Subcutaneous abdominal adipose tissue (tissue), 5 donors: ENCODE measurements around the gene ATXN7L1.

Experiments
- H3K27ac ChIP-seq: one replicate; pipeline ENCODE4 v1.7.0; 2013; ENCODE audit warnings: low read depth, mild to moderate bottlenecking, inconsistent platforms, low read length, moderate library complexity
- H3K27me3 ChIP-seq, 5 donors: one replicate each; pipeline ENCODE4 v1.7.0; 2013; ENCODE audit warnings: low read length in 5 of 5, inconsistent platforms in 1 of 5; ENCODE audit not compliant: control insufficient read depth in 5 of 5, insufficient read depth in 4 of 5
- H3K36me3 ChIP-seq, 5 donors: one replicate each; pipeline ENCODE4 v1.7.0; 2013; ENCODE audit warnings: low read length in 5 of 5; ENCODE audit not compliant: control insufficient read depth in 5 of 5, insufficient read depth in 5 of 5
- H3K4me1 ChIP-seq, 5 donors: one replicate each; pipeline ENCODE4 v1.7.0; 2013; ENCODE audit warnings: low read length in 5 of 5, mild to moderate bottlenecking in 3 of 5, moderate library complexity in 1 of 5; ENCODE audit not compliant: control insufficient read depth in 5 of 5, insufficient read depth in 5 of 5
- H3K4me3 ChIP-seq, 5 donors: one replicate each; pipeline ENCODE4 v1.7.0; 2013; ENCODE audit warnings: low read length in 5 of 5, low read depth in 1 of 5
- H3K9ac ChIP-seq, 5 donors: one replicate each; pipeline ENCODE4 v1.7.0; 2013; ENCODE audit warnings: low read length in 5 of 5, mild to moderate bottlenecking in 4 of 5, moderate library complexity in 3 of 5
- H3K9me3 ChIP-seq, 5 donors: one replicate each; pipeline ENCODE4 v1.7.0; 2013; ENCODE audit warnings: low read length in 5 of 5; ENCODE audit not compliant: control insufficient read depth in 5 of 5
- donor health status: healthy.
- donor health status: healthy.
- donor health status: healthy.
- donor health status: healthy.
- donor health status: healthy.

ATXN7L1 gene

DNA sequence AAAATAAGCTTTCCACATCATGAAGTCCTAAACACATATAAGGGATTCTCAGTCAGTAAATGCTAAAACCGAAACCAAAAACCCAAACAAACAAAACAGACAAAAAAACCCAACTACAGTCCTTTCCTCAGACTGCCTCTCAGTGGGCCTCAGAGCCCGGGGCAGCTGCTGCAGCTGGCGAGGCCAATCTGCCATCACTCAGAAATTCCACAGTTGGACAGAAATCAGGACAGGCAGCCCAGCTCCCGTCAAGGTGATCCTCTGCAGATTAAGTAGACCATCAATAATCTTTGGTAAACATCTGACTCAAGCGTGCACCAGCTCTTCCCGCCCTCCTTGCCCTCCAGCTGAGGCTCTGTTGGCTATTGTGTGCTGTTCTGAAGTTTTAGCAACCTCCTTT is 142.2 kb downstream of the ATXN7L1 start:
- H3K36me3 ChIP-seq, result no peaks in the 10 kb centered on the region
- no peaks in the 10 kb centered on the region for H3K4me1 ChIP-seq
- no peak overlapping the region for H3K27ac ChIP-seq
- no peak overlapping the region for H3K4me3 ChIP-seq
- H3K9me3 ChIP-seq, result no peaks in the 10 kb centered on the region
- H3K9ac ChIP-seq, result no peak overlapping the region
- H3K27me3 ChIP-seq, result no peaks in the 10 kb centered on the region

DNA sequence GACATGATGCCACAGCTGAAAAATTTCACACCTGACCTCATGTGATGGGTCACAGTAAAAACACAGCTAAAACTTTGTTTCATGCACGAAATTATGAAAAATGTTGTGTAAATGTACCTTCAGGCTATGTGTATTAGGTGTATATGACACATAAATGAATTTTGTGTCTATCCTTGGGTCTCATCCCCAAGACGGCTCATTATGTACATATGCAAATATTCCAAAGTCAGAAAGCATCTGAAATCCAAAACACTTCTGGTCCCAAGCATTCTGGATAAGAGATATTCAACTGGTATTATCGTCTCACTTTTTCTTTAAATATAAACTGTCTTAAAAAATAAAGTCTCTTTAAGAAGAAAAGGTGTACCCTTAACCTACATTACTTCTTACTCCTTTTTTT is 145.4 kb downstream of the ATXN7L1 start:
- no peaks in the 10 kb centered on the region for H3K4me1 ChIP-seq
- no peaks in the 10 kb centered on the region for H3K9me3 ChIP-seq
- no peaks in the 10 kb centered on the region for H3K27me3 ChIP-seq
- H3K4me3 ChIP-seq, result no peak overlapping the region
- peaks cover 0 to 6% (median 0%) of the 10 kb centered on the region in 5 donors for H3K36me3 ChIP-seq
- no peak overlapping the region for H3K9ac ChIP-seq
- H3K27ac ChIP-seq, result no peak overlapping the region

DNA sequence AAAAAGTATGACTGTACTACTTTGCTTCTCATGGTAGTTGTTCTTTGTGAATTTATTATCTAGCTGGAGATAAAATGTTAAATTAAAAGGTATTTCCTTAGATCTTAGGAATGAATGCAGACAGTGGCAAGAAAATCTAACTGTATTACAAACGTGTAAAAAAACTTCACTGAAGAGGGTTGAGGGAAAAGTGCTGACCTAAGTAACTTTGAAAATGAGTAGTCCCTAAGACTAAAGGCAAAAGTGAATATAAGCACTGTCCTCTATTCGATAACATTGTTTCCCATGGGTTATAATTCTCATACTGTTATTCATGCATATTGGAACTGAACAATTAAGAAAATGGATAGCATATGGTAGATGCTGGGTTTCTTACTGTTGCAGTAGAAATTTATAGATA is 148.4 kb downstream of the ATXN7L1 start:
- H3K27me3 ChIP-seq, result no peaks in the 10 kb centered on the region
- H3K9me3 ChIP-seq, result no peaks in the 10 kb centered on the region
- H3K4me3 ChIP-seq, result no peak overlapping the region
- H3K9ac ChIP-seq, result no peak overlapping the region
- H3K4me1 ChIP-seq, result no peaks in the 10 kb centered on the region
- peaks cover 0 to 6% (median 0%) of the 10 kb centered on the region in 5 donors for H3K36me3 ChIP-seq
- no peak overlapping the region for H3K27ac ChIP-seq

DNA sequence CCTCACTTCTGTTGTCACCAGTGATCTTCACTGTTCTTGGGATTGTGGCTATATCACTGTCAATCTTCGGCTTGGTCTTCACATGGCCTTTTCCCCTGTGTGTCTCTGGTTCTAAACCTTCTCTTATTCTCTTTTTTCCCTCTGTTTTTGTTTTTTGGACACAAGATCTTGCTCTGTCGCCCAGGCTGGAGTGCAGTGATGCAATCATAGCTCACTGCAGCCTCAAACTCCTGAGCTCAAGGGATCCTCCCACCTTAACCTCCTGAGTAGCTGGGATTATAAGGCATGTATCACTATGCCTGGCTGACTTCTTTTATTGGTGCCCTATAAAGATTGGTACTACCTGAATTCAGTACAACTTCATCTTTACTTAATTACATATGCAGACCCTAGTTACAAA is 151.7 kb downstream of the ATXN7L1 start:
- peaks cover 0 to 6% (median 0%) of the 10 kb centered on the region in 5 donors for H3K36me3 ChIP-seq
- no peak overlapping the region for H3K9ac ChIP-seq
- no peaks in the 10 kb centered on the region for H3K27me3 ChIP-seq
- H3K27ac ChIP-seq, result no peak overlapping the region
- H3K4me1 ChIP-seq, result no peaks in the 10 kb centered on the region
- H3K4me3 ChIP-seq, result no peak overlapping the region
- no peaks in the 10 kb centered on the region for H3K9me3 ChIP-seq

DNA sequence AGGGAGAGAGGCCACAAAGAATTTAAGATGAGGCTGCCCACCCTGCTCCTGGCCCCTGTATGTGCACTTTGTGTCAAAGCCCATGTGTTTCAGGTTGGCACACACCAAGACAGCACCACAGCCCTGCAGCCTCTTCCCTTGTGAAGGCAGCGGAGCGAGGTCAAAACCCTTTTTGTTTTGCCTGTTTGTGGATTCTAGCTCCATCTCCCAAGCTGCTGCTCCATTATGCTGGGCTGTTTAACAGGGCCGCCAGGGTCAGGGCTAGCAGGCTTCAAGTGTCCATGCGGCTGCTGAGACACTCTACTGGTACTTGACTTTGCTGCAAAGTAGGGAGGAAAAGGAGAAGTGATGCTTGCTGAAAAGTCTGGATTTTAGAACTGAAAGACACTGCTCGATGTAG is 152.8 kb downstream of the ATXN7L1 start:
- Histone ChIP-seq H3K9me3 (no peaks in the 10 kb centered on the region), H3K4me3 (no peak overlapping the region), H3K27me3 (no peaks in the 10 kb centered on the region), H3K9ac (no peak overlapping the region), H3K4me1 (peaks cover 0 to 10% (median 6%) of the 10 kb centered on the region in 5 donors), H3K36me3 (peaks cover 0 to 6% (median 0%) of the 10 kb centered on the region in 5 donors), H3K27ac (no peak overlapping the region)

- H3K27me3 ChIP-seq, result no peaks in the 10 kb centered on the region
- peaks cover 0 to 6% (median 0%) of the 10 kb centered on the region in 5 donors for H3K36me3 ChIP-seq
- no peak overlapping the region for H3K27ac ChIP-seq
- no peak overlapping the region for H3K9ac ChIP-seq
- H3K4me1 ChIP-seq, result peaks cover 0 to 14% (median 8%) of the 10 kb centered on the region in 5 donors
- H3K9me3 ChIP-seq, result no peaks in the 10 kb centered on the region
- no peak overlapping the region for H3K4me3 ChIP-seq
Observed at GRCh38 chr7:105721571-105722104, 154.8 kb downstream of the ATXN7L1 start.

GRCh38 chr7:105719919-105720318 is 156.5 kb downstream of the ATXN7L1 start:
- Histone ChIP-seq H3K9me3 (no peaks in the 10 kb centered on the region), H3K36me3 (no peaks in the 10 kb centered on the region), H3K4me3 (no peak overlapping the region), H3K27me3 (no peaks in the 10 kb centered on the region), H3K4me1 (peaks cover 0 to 14% (median 8%) of the 10 kb centered on the region in 5 donors), H3K9ac (no peak overlapping the region), H3K27ac (no peak overlapping the region)

GRCh38 chr7:105719395-105719794 is 157.0 kb downstream of the ATXN7L1 start:
- H3K4me3 ChIP-seq, result no peak overlapping the region
- no peak overlapping the region for H3K9ac ChIP-seq
- no peak overlapping the region for H3K27ac ChIP-seq

GRCh38 chr7:105718511-105718925 is 157.9 kb downstream of the ATXN7L1 start:
- no peak overlapping the region for H3K27ac ChIP-seq

More at GRCh38 chr7:105719395-105719794, 157.0 kb downstream of the ATXN7L1 start:
- H3K9me3 ChIP-seq, result no peaks in the 10 kb centered on the region
- no peaks in the 10 kb centered on the region for H3K36me3 ChIP-seq
- no peaks in the 10 kb centered on the region for H3K27me3 ChIP-seq
- peaks cover 0 to 14% (median 8%) of the 10 kb centered on the region in 5 donors for H3K4me1 ChIP-seq

DNA sequence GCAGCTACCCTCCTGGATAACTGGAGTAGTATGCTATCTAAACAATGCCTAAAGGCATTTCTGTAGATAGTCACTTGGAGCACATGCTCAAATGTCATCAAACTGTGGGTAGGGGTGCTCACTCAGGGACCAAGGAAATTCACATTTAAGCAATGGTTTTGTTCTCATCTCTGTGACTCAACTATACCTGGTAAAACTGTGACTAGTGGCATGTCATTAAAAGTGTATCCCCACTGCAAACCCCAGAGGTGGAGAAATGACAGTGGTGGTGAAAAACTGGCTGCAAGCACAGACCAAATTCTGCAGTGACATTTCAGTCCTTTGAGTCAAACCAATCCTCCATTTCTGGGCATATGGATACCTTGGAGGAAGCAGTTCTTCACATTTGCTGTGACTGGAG is 160.9 kb downstream of the ATXN7L1 start:
- H3K9ac ChIP-seq, result no peak overlapping the region
- no peak overlapping the region for H3K27ac ChIP-seq
- H3K36me3 ChIP-seq, result no peaks in the 10 kb centered on the region
- H3K4me3 ChIP-seq, result no peak overlapping the region
- H3K4me1 ChIP-seq, result peaks cover 0 to 20% (median 9%) of the 10 kb centered on the region in 5 donors
- no peaks in the 10 kb centered on the region for H3K27me3 ChIP-seq
- H3K9me3 ChIP-seq, result peaks cover 0 to 10% (median 5%) of the 10 kb centered on the region in 5 donors

More at GRCh38 chr7:105718511-105718925, 157.9 kb downstream of the ATXN7L1 start:
- no peaks in the 10 kb centered on the region for H3K9me3 ChIP-seq
- H3K4me1 ChIP-seq, result peaks cover 0 to 15% (median 9%) of the 10 kb centered on the region in 5 donors
- H3K4me3 ChIP-seq, result no peak overlapping the region
- H3K9ac ChIP-seq, result no peak overlapping the region
- H3K36me3 ChIP-seq, result no peaks in the 10 kb centered on the region
- no peaks in the 10 kb centered on the region for H3K27me3 ChIP-seq
